Right renal pelvis (tissue), 4 donors: ENCODE data around the gene TIGAR. TPM values are rescaled to one million over a fixed set of nuclear protein-coding genes. Genes with fewer than 3 reads are reported as not detected.

Source experiments
- DNase-seq, 4 donors: peaks; one replicate each; pipeline ENCODE4 v3.0.0-alpha.2; 2013; ENCODE audit warnings: low read depth in 4 of 4, low spot score in 3 of 4, missing footprints in 1 of 4
- polyA plus RNA-seq, 4 donors: library from polyadenylated mRNA; unstranded; fragments of 120-200 nt; gene quantifications; one replicate each; pipeline ENCODE4 v1.2.1, GENCODE V29; 2013; ENCODE audit not compliant: insufficient read length in 4 of 4

The TIGAR gene
- polyA plus RNA-seq, 4 donors, result 7.4 to 11.8 (median 8.3) TPM

- no peak for DNase-seq
Measured at GRCh38 chr12:4301932-4302501, 19.0 kb upstream of the TIGAR start.

- no peak for DNase-seq
Measured at GRCh38 chr12:4302881-4303280, 18.1 kb upstream of the TIGAR start.

GRCh38 chr12:4303750-4304149 lies 17.3 kb upstream of the TIGAR start:
- no peak for DNase-seq

- peak; percentile 64 to 77 (median 72) for DNase-seq
Measured at GRCh38 chr12:4307593-4308333, 13.2 kb upstream of the TIGAR start.

- no peak for DNase-seq
Measured at GRCh38 chr12:4308334-4308950, 12.6 kb upstream of the TIGAR start.

- no peak for DNase-seq
Measured at GRCh38 chr12:4311776-4312175, 9.2 kb upstream of the TIGAR start.

GRCh38 chr12:4312251-4312650 lies 8.8 kb upstream of the TIGAR start:
- no peak for DNase-seq

- DNase-seq, result peak in 2 of 4 donors; percentile 22
Measured at GRCh38 chr12:4320497-4320852, 538 bp upstream of the TIGAR start.

- DNase-seq, result no peak
Measured at GRCh38 chr12:4322726-4323125, 1.7 kb downstream of the TIGAR start.

- no peak for DNase-seq
Measured at GRCh38 chr12:4323396-4323795, 2.4 kb downstream of the TIGAR start.

- no peak for DNase-seq
Measured at GRCh38 chr12:4324366-4324765, 3.4 kb downstream of the TIGAR start.

GRCh38 chr12:4325966-4326365 lies 5.0 kb downstream of the TIGAR start:
- no peak for DNase-seq

GRCh38 chr12:4327293-4327692 lies 6.3 kb downstream of the TIGAR start:
- DNase-seq, result no peak

GRCh38 chr12:4330203-4330602 lies 9.2 kb downstream of the TIGAR start:
- DNase-seq, result no peak

GRCh38 chr12:4331221-4331620 lies 10.2 kb downstream of the TIGAR start:
- no peak for DNase-seq

- no peak for DNase-seq
Measured at GRCh38 chr12:4331842-4332241, 10.8 kb downstream of the TIGAR start.

- no peak for DNase-seq
Measured at GRCh38 chr12:4346931-4347330, 25.9 kb downstream of the TIGAR start.

GRCh38 chr12:4353785-4354208 lies 32.8 kb downstream of the TIGAR start:
- peak in 2 of 4 donors; percentile 1 to 4 for DNase-seq

- DNase-seq, result no peak
Measured at GRCh38 chr12:4355156-4356040, 34.4 kb downstream of the TIGAR start.

- DNase-seq, result no peak
Measured at GRCh38 chr12:4356041-4356327, 35.0 kb downstream of the TIGAR start.

- no peak for DNase-seq
Measured at GRCh38 chr12:4366090-4366489, 45.1 kb downstream of the TIGAR start.
